Jurkat, Clone E6-1 (cell line): ENCODE data around the gene CACNA1C.
A peak's percentile ranks its signal among the peaks of the same experiment; 100 is the strongest.

Source experiments
- DNase-seq: peaks from one replicate; pipeline ENCODE4 v3.0.0-alpha.2; 2011; ENCODE audit warnings: low read depth, low spot score
- H3K4me3 ChIP-seq: 2 replicates; pipeline ENCODE4 v1.5.1; 2011; ENCODE audit warnings: mild to moderate bottlenecking, low read length, control low read depth, moderate library complexity

CACNA1C gene

DNA sequence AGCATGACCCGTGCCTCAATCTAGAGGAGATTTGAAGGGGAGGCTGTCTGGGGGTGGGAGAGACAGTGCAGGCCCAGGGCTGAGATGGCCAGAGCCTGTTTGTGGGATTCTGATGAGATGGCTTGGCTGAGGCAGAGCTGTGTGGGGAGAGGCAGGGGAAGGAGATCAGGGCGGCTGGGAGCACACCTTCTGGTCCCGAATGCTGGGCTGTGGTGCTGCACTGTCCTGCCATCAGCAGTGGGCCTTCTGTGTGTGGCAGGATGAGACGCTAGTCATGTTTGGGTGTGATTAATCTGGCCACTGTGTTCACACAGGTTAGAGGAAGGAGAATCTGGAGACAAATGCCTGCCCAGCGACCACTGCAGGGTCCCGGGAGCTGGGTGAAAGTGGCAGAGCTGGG is 300.9 kb downstream of the CACNA1C start:
- DNase-seq: no peak
- H3K4me3 ChIP-seq: no peak overlapping the region

DNA sequence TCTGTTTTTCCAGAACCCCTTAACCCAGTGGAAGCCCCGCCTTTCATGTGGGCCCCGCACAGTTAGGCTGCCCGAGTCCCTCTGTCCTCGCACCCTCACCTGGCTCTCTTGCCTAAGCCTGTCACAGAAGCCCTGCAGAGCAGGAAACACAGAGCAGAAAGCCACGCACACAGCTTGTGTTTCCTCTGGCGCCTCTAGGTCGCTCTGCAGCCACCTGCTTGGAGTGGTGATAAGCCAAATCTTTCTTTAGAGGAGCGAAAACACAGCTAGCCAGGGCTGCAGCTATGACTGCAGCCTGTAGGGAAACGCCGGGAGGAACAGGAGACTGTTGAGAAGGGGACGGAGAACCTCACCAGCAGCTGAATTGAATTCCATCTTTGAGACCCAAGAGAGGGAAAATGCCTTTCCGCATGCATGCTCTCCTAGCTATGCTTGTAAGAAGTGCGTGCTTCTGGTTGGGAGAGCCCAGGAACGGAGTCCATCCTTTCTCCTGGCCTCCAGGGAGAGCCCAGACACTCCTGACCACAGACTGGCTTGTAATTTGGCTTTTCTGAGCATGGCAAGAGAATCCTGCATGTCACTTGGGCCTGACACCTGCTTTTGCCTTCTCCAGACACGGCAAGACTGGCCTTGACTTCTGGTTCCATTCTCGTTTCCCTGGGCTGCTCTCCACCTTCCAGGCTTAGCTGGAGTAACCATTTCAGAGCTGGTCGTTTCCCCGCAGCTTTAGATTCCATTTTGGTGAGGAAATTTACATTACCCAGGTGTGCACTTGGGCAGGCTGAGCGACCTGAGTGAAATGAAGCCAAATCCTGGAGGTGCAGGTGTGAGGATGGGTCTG is 301.6 kb downstream of the CACNA1C start:
- H3K4me3 ChIP-seq: no peak overlapping the region
- DNase-seq: peak; percentile 25

DNA sequence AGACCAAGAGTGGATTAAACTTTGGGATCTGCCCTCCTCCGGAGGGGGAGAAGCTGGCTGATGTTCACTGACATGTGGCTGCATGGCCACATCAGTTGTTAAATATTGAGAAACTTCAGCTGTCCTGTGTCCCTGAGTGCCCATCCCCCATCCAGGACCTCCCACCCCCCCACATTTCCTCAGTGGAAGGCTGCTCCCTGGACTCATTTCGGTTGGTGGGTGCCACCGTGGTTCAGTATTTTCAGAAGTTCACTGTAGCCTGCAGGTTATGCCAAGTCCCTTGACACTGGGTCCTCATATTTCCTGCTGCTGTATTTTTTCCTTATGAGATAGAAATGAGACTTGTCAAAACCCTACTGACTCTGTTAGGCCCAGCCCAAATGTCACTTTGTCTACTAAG is 302.4 kb downstream of the CACNA1C start:
- H3K4me3 ChIP-seq: no peak overlapping the region
- DNase-seq: no peak

DNA sequence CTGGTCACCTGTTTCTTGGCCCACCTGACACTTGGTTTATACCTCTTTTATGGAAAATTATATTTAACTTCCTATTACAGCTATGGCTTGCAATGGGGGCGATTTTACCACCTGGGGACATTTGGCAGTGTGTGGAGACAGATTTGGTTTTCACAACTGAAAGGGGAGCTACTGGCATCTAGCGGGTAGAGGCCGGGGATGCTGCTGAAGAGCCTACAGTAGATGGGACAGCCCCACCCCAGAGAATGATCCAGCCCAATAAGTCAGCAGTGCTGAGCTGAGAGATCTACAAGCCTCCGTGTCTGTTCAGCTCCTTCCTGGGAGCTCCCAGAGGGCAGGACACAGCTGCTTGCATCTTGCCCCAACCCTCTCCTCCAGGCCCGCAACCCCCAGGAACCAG is 302.8 kb downstream of the CACNA1C start:
- DNase-seq: no peak
- H3K4me3 ChIP-seq: no peak overlapping the region

DNA sequence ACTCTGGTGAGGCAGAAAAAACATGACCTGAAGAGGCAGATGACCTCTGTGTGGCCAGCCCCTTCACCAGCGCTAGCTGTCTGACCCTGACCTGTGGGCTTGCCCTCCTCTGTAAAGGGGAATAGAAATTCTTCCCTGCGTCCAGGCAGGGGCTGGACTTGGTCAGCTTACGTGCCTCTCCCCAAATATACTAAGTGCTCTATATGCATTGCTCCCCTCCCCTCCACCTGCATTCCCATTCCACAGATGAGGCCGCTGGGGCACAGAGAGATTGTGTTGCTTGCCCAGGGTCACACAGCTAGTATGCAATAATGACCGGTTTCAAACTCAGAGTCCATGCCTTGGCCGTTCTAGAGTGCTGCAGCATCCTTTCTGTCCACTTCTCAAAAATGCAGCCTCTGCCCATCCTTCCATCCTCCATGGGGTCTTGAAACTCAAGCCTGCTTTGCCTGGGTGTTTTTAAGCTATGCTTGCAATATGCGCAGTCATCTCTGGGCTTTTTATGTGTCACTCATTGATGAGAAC is 303.9 kb downstream of the CACNA1C start:
- DNase-seq: no peak

DNA sequence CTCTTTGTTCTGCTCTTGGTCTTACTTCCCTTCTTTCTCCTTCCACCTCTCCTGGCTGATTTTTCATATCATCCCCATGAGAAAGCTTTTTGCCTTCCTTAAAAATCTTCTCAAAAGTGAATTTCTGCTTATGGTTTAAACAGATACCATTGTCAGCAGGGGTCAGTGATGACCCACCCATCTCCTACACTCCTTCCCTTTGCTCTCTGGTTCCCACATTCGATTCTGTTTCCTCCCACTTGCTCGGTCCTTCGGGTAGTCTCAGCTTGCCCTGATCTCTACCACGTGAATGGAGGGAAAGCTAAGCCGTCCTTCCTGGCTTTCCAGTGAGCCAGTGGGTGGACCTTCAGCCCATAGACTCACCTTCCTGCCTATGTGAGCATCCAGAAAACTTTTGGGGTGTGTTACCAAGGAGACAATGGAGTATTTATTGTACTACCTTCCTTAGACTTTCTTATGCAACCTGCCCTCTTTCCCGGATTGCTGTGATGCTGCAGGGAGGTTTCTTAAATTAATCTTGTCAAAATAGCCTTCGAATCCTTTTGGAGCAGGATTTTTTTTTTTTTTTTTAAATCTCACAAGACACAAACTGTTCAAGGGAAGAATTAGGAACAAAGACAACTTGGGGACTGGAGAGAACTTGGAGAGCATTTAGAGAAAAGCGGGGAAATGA is 306.3 kb downstream of the CACNA1C start:
- no peak for DNase-seq
- no peak overlapping the region for H3K4me3 ChIP-seq

More for the DNA sequence above, 303.9 kb downstream of the CACNA1C start:
- no peak overlapping the region for H3K4me3 ChIP-seq

DNA sequence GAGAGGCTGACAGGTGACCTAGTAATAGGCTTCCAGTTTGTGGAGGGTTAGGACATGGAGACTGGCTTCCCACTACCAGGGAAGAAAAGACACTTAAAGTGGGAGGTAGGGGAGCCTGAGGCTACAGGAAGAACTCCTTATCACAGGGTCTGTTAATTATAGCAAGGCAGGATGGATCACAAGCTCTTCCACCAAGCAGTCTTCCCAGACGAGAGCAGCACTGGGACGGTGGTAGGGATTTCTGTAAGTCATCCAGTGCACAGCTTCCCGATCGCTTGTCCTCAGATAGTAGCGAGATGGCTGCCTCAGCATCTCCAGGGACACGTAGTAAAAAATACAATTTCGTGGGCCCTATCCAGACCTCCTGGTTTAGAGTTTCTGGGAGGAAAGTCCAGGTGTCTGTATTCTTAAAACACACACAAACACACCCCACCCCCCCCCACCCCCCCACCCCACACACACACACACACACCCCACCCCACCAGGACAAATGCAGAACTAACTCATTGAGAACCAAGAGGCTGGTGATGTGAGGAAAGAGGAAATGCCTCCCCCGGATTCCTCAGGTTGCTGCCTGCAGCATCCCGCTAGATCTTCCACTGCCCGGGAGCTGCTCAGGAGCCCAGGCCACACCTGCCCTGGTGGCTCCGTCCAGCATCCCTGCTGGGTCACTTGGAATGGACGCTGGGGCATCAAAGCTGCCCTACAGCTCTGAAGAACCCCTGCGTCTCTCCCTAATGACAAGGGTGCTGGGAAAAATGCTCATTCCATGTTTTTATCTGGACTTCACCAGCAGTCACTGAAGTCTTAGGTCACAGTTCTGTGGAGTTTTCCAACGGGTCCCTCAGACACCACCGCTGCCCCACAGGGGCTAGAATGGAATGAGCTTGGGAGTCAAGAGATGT is 307.2 kb downstream of the CACNA1C start:
- no peak overlapping the region for H3K4me3 ChIP-seq
- no peak for DNase-seq

DNA sequence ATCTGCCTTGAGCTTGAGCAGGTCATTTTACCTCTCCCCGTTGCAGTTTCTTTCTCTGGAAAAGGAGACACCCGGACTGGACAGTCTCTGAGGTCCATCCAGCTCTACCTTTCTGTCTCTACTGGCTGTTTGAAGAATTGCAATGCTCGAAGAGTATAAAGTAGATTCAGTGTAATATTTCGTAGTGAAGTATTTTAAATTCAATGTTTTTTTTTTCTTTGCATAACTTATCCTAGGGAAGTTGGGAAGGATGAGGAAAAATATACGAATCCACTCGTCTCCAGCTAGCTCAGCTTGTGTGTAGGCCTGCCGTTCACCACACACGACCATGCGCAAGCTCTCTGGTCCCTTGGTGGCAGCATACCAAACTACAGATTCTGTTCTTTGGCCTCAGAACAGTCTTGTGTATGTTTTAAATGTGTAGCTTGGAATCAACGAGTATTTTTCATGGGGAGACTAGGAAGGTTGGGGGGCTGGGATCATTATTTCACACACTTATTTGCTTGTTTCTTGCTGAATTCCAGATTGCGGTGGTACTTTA is 307.9 kb downstream of the CACNA1C start:
- DNase-seq: no peak

DNA sequence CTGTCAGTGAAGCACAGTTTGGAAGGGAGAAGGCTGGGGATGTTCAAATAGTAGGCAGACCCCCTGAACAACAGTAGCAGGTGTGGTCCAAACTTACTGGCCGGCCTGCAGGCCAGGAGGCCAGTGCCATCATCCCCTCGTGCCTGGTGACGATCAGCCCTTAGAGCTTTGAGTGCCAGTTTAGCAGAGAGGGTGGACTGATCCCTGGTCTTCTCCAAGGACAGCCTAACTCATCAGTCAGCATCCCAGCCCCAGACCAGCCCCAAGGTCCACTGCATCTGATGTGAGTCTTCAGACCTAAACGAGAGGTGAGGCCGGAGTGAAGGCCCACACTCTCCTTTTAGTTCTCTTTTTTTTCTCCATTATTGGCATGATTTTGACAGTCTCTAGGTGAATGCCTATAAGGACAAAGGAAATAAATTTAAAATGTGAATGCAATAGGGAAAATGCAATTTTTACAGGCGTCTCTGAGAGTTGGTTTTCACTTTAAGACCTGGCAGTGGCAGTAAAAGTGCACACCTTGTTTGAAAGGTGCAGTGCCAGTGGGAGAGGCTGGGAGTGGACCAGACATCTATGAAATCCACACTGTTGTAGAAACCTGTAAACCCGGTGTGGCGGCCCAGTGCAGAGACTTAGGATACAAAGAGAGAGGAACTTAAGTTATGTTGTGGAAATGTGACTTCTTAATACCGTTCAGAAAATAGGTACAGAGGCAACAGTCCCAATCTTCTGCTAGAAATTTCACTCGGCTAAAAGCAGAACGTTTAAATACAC is 311.2 kb downstream of the CACNA1C start:
- H3K4me3 ChIP-seq: no peak overlapping the region
- no peak for DNase-seq

More for the DNA sequence above, 307.9 kb downstream of the CACNA1C start:
- H3K4me3 ChIP-seq: no peak overlapping the region

DNA sequence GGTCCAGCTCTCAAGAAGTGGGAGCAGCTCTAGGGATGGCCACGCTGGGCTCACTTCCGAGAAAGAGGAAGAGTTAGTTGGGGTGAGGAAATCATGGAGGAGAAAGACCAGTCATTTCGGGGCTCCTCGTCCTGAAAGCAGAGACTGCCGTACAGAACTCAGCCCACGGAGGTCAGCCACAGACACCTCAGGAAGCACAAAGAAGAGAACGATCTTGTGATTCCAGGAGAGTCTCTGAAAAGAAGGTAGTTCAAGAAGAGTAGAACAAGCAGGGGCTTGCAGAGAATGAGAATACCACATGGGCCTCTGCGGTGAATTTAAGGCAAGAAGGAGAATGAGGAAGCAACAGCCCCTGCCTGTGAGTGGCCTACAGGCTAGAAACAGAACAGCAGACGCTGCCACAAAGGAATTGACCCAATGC is 311.9 kb downstream of the CACNA1C start:
- DNase-seq: no peak
- no peak overlapping the region for H3K4me3 ChIP-seq

DNA sequence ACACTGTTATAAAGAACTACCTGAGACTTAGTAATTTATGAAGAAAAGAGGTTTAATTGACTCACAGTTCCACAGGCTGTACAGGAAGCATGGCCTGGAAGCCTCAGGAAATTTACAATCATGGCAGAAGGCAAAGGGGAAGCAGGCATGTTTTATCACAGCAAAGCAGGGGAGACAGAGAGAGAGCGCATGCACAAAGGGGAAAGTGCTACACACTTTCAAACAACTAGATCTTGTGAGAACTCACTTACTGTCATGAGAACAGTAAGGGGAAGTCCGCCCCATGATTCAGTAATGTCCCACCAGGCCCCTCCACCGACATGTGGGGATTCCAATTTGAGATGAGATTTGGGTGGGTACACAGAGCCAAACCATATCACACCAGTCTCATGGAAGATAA is 313.9 kb downstream of the CACNA1C start:
- no peak for DNase-seq
- no peak overlapping the region for H3K4me3 ChIP-seq

DNA sequence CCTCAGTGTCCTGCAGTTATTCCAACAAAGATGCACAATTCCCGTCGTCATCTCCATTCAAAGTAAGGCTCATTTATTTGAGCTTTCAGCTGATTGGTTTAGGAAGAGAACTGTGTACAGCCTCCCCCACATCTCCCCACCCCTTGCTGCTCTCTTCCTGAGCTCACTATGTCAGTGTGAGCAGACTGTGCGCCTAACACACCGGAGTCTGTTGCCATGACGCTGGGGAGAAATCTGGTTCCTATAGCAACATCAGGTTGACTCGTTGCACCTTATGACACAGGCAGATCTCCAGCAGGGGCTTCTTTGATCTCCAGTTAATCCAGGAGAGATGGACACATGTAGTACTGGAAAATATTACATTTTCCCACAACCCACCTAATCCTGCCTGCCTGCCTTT is 319.4 kb downstream of the CACNA1C start:
- no peak for DNase-seq
- no peak overlapping the region for H3K4me3 ChIP-seq

DNA sequence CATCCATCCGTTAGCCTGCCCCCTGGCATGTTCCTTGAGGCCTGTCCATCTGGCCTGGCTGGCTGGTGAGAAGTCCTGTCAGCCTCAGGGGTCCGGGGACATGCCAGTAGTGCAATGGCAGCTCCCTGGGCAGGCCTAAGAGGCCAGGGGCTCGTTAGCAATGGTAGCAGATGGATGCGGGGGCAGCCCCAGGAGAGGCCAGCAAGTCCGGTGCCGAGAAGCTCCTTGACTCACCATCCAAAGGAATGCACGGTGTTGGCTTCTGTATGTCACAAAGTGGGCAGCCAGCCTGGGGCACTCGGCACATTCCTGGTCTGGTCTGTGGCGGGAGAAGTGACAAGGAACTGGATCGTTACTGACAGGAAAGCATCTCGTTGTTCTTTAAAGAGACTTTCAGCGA is 319.9 kb downstream of the CACNA1C start:
- no peak for DNase-seq
- H3K4me3 ChIP-seq: no peak overlapping the region

DNA sequence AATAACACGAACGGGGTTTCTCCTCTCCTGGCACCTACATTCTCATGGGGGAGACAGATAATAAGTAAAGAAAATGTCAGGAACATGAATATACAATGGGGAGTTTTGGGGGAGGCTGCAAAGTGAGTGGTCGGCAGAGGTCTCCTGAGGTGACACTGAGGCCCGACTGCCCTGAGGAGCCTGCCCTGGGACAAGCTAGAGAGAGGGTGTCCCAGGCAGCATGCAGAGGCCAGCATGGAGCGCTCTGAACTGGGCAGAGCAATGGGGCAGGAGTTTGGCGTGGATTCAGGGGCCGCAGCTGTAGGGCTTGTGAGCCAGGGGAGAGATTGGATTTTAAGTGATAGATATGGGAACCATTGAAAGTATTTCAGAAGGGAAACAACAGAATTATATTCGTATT is 320.5 kb downstream of the CACNA1C start:
- no peak for DNase-seq
- H3K4me3 ChIP-seq: no peak overlapping the region

DNA sequence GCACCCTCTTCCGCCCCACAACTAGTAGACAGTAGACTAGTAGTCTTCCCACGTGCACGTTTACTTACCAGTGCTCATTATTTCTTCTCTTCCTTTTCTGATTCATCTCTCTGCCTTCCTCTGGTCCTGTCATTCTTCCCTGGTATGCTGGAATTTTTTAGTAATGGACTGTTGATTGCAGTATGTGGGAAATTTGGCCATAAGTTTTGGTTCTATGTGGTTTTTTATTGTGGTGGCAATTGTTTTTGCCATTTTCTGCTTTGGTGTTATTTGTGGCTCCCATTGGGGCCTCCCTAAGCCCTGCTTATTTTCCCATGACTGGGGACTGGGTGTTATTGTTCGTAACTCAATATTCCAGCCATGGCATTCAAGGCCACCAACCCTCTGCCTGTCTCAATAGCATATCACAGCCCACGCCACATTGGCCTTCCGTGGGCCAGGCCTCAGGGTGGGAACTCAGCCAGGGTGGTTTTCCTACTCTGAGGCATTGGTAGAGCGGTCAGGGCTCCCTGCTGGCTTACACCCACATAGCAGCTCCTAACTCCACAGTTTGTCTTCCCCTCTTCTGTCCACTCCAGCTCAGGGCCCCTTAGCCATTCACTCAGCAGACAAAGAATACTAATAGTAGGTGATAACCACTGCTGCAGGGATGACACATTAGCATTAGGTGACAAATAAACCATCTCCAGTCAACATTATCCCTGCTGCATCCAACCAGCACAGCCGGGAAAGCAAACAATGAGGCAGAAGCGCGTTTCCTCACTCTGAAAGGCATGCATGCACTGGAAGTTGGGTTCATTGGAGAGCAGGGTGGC is 321.5 kb downstream of the CACNA1C start:
- H3K4me3 ChIP-seq: no peak overlapping the region
- no peak for DNase-seq

DNA sequence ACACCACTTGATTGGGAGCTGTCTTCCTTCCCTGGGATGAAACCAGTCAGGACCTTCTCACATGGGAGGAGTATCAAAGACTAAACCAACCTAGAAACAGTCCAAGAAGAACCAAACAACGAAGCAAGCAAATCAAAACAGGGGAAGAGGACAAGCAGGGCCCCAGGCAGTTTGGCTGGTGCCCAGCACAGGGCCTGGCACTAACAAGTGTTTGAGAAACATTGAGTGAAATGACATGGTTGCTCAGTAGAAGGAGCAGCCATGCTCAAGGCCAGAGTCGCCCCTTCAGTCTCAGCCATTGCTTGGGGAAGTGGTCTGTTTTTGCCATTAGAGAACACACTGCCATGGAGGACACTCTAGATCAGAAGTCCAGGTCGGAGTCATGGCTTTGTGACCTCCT is 323.1 kb downstream of the CACNA1C start:
- H3K4me3 ChIP-seq: no peak overlapping the region
- DNase-seq: no peak

DNA sequence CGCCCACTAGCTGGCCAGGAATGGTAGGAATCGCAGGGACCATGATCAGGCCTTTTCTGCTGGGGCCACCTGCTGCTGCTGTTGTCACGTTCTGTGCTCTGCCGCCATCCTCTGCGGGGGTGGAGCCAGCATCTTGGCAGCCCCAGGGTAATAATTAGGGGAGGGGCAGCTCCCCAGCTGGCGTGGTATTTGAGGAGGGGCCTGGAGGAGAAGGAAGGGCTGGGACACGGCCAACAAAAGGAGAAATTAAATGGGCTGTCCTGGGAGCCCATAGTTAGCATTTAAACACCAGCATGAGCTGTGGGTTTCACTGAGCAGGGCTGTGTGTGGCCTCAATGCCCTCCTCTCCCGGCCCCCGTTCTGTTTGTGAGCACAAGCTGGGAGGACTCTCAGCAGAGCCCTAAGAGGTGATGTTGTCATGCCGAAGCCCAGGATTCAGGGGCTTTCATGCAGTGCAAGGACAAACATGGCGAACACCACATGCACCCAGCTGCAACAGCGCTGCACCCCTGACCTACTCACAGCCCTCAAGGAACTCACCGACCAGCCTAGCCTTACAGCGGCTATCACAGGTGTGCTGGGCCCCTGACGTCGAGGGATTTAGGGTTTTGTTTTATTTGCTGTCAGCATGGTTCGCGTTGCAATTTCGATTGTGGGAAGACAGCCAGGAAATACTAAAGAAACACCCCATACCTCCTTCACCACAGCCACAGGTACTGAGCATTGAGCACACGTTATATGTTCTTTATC is 324.3 kb downstream of the CACNA1C start:
- no peak overlapping the region for H3K4me3 ChIP-seq
- no peak for DNase-seq
